ENCODE measurements around the gene IFI27. TPM values are rescaled to one million over a fixed set of nuclear protein-coding genes. Genes with fewer than 3 reads are reported as not detected.

Gene IFI27
- total and polyA plus RNA-seq, 2 of the 4 experiments (the other 2 are of a cell fraction) = under 0.01 to 0.60 TPM

DNA sequence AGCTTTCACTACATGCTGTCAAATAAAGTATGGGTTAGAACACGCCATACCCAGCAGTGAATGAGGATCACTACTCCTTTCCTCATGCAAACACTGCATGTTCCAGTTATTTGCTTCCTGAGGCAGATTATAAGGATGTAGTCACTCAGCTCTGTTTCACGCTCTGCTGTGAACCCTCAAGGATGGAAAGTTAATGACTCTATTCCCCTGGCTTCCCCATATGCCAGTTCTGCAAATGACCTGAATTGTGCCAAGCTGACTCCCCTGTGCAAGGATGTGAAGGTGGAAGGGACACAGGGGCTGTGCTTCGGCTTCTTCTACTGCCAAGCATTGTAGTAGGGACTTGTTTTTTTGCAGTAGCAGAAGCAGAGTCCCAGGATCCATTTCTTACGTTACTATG is 22.6 kb upstream of the IFI27 start:
- H3K79me1 ChIP-seq (ENCODE audit: low read depth in 1 of 2, low read length in 2 of 2) = peaks cover 5 to 24% of the 10 kb centered on the region in 2 experiments; a peak in 2 of 4 replicates
- H2AK9ac ChIP-seq (replicated peaks; ENCODE audit: low read depth, low read length, poor library complexity) = no peak overlapping the region
- CTCF ChIA-PET = no interaction called here
- H3K23ac ChIP-seq (ENCODE audit: low read depth, low read length) = no peak overlapping the region
- H4K91ac ChIP-seq (ENCODE audit: insufficient read depth, low read depth, low read length) = no peak overlapping the region
- H3K4me1 ChIP-seq (ENCODE audit: control insufficient read depth, insufficient read depth, low read length) = no peaks in the 10 kb centered on the region; the same call in 1 of the 2 replicates
- no peak overlapping the region for H3K27ac ChIP-seq (ENCODE audit: insufficient read depth, low read length)
- H2BK5ac ChIP-seq (ENCODE audit: low read depth, low read length, poor library complexity, severe bottlenecking) = no peak overlapping the region
- H3K4ac ChIP-seq (ENCODE audit: low read depth, low read length) = no peak overlapping the region
- H2AK5ac ChIP-seq (ENCODE audit: low read depth, low read length) = no peak overlapping the region
- H3K9me1 ChIP-seq (ENCODE audit: insufficient read depth, low read length) = peaks cover 6% of the 10 kb centered on the region; the same call in 1 of the 2 replicates
- no peak for TF ChIP-seq MAFK (IDR thresholded peaks at IDR 0.05; ENCODE audit: low read depth, low read length)
- no peak for TF ChIP-seq CEBPB (IDR thresholded peaks at IDR 0.05; ENCODE audit: low read depth, low read length)
- H3K9me3 ChIP-seq (ENCODE audit: control insufficient read depth, insufficient read depth, low read length) = no peaks in the 10 kb centered on the region
- no peak overlapping the region for H4K8ac ChIP-seq (ENCODE audit: low read depth in 2 of 2, low read length in 2 of 2)
- H2BK20ac ChIP-seq (ENCODE audit: low read depth, low read length) = no peak overlapping the region
- H4K20me1 ChIP-seq (ENCODE audit: insufficient read depth, low read length) = no peaks in the 10 kb centered on the region
- no peak overlapping the region for H3K4me3 ChIP-seq (ENCODE audit: insufficient read depth, low read depth, low read length)
- ATAC-seq (ENCODE audit: low read depth) (no peak), DNase-seq (no peak)
- WGBS, 2 experiments (ENCODE audit: extremely low coverage in 2 of 2, insufficient read length in 1 of 2) = no CpG with 5 or more reads among the region's 4 CpGs
- no peaks in the 10 kb centered on the region for H3K27me3 ChIP-seq (ENCODE audit: control insufficient read depth, insufficient read depth, low read length)
- BruUV-seq (replicated peaks) = no TSS peak
- no peak overlapping the region for H2AFZ ChIP-seq (replicated peaks; ENCODE audit: low read length, poor library complexity)
- no peak overlapping the region for H3K14ac ChIP-seq (replicated peaks; ENCODE audit: low read depth, low read length)
- no peak overlapping the region for H4K5ac ChIP-seq (ENCODE audit: low read depth, low read length)
- H2BK120ac ChIP-seq (ENCODE audit: low read depth, low read length) = no peak overlapping the region
- in situ Hi-C loops (cut with MboI; ENCODE audit: low sequenced_read_pairs) = no loop called here
- H3K4me2 ChIP-seq (ENCODE audit: low read depth, low read length) = no peak overlapping the region
- intact Hi-C loops (cut with micrococcal nuclease) = no loop called here
- no peaks in the 10 kb centered on the region for H3K36me3 ChIP-seq (ENCODE audit: control insufficient read depth, insufficient read depth, low read length)
- no peak overlapping the region for H3K9ac ChIP-seq (ENCODE audit: low read depth, low read length)
- H2BK15ac ChIP-seq (ENCODE audit: low read depth, low read length) = no peak overlapping the region
- H3K56ac ChIP-seq (ENCODE audit: extremely low read depth, insufficient read depth, low read length) = no peak overlapping the region
- no peak overlapping the region for H3K18ac ChIP-seq (ENCODE audit: low read depth, low read length)
- POLR2A ChIA-PET (ENCODE audit: unreplicated experiment) = interaction anchor here (0.6 kb wide), 1 partner anchor 71 kb away, joined by 9 read pairs; no protein-coding TSS in a partner anchor
- dilution Hi-C loops (cut with HindIII; ENCODE audit: low sequenced_read_pairs, unreplicated experiment) = no loop called here

All from IMR-90 (cell line).